Renal cortical epithelial cell (primary cell): Measurements from ENCODE around the gene AQP2. TPM values are rescaled to one million over a fixed set of nuclear protein-coding genes. Genes with fewer than 3 reads are reported as not detected.

Source experiments
- DNase-seq: peaks from one replicate; pipeline ENCODE4 v3.0.0-alpha.2; 2011; ENCODE audit warnings: low read depth
- total RNA-seq: library from RNA; depleted of rRNA; stranded (reverse); fragments of >200 nt; gene quantifications from 2 replicates; pipeline ENCODE4 v1.2.3, GENCODE V29; 2014

Gene AQP2
- total RNA-seq, 1 donor from 2014 or later: 0.30 TPM

DNA sequence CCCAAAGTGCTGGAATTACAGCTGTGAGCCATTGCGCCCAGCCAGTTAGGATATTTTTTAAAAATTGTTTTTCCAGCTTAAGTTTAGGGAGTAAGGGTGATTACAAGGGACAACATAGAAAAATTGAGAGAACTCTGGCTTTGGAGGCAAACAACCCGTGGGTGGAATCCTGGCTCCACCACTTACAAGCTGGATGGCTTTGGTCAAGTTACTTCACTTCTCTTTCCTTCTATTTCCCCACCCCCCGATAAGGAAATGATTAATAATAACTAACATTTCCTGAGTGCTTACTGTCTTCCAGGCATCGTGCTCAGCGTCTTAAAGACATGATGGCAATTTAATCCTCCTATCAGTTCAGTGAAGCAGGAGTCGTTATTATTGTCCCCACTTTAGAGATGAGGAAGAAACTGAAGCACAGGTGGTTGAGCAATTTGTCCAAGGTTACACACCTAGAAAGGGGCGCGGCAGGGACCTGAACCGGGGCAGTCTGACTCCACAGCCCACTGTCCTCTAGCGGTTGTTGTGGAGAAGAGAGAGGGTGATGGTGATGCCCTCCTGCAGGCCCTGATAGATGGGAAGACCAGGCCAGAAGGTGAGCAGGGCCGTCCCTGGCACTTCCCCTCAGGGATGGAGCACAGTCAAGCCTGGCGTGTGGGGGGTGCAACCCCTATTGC is 30.2 kb upstream of the AQP2 start:
- peak; percentile 10 for DNase-seq

DNA sequence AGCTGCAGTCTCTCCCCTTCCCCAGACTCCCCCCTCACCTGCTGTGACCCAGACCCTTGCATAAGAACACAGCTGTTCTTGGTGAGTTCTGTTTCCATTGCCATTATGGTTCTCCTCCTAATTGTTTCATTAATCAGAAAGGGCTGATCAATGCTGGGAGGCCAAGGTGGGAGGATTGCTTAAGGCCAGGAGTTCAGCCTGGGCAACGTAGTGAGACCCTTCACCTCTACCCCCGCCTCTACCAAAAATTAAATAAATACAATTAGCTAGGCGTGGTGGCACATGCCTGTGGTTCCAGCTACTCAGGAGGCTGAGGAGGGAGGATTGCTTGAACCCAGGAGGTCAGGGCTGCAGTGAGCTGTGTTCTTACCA is 29.6 kb upstream of the AQP2 start:
- no peak for DNase-seq

DNA sequence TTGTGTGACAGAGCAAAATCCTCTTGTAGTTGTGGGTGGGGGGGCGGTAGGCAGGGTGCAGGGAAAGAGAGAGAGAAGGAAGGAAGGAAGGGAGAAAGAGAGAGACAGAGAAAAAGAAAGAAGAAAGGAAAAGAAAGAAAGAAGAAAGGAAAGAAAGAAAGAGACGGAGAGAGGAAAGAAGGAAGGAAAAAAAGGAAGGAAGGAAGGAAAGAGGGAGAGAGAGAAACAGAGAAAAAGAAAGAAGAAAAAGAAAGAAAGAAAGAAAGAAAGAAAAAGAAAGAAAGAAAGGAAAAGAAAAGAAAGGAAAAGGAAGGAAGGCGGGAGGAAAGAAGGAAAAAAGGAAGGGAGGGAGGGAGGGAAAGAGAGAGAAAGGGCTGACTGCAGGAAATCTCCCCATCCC is 29.2 kb upstream of the AQP2 start:
- no peak for DNase-seq

DNA sequence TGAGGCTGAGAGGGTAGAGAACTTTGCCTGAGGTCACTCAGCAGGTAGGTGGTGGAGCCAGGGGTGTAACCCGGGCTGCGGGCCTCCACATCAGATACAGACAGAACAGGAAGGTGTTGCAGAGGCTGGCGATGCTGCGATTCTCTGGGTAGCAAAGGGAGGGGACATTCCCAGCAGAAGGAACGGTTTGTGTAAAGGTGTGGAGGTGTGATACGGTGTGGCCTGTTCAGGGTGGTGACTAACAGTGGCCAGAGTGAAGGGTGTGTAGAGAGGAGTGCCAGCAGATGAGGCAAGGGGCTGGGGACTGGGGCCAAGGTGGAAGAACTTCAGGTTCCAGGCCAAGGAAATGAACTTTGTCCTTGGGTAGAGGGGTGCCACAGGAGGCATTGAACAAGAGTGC is 28.6 kb upstream of the AQP2 start:
- DNase-seq: no peak

DNA sequence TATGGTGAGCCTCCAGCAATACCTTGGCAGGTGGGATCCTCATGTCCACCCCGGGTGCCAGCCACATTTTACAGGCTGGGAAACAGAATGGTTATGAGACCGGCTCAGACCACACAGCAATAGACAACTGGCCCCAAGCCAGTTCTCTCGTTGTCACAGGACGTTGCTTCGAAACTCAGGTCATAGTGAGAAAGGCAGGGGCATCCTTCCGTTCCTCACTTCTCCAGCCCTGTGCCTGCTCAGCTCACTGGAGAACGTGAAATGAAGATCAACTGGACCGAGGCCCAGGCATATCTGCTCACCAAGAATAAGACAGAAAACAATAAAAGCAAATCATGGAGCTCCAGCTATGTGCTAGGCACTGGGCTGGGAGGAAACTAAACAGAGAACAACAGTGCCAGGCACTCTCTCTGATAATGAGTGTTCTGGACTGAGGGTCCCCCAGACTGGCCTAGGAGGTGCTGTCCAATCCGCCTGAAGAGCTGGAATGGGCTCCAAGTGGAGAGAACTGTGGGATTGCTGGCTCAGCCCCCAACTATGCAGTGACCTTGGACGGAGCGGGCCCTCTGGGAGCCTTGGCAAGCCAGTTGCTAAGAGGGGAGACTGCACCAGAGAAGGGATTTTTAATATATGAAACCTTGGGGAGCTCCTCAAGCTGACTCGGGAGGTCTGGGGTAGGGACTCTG is 28.0 kb upstream of the AQP2 start:
- DNase-seq: no peak

DNA sequence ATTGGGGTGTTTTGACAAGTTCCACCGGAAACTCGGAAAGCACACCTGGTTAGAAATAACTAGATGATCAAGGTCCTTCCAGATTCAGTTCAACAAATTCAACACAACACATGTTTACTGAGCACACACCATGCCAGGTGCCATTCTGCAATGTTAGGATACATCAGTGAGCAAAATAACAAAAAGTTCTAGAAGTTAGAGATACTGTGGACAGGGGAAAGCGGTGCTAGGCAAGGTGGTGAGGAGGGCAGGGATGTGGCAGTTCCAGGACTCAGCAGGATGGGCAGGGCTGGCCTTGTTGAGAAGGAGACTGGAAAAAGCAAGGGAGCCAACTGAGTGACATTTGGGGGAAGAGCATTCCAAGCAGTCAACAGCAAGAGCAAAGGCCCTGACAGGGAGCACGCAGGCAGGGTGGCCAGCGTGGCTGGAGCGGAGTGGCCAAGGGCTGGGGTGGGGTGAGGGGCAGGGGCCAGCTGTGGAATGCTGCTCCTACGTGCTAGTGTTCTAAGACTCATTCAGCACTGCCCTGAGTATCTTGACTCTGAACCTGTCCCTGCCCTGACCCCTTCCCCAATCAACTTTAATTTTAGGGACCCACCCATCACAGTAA is 27.4 kb upstream of the AQP2 start:
- no peak for DNase-seq

DNA sequence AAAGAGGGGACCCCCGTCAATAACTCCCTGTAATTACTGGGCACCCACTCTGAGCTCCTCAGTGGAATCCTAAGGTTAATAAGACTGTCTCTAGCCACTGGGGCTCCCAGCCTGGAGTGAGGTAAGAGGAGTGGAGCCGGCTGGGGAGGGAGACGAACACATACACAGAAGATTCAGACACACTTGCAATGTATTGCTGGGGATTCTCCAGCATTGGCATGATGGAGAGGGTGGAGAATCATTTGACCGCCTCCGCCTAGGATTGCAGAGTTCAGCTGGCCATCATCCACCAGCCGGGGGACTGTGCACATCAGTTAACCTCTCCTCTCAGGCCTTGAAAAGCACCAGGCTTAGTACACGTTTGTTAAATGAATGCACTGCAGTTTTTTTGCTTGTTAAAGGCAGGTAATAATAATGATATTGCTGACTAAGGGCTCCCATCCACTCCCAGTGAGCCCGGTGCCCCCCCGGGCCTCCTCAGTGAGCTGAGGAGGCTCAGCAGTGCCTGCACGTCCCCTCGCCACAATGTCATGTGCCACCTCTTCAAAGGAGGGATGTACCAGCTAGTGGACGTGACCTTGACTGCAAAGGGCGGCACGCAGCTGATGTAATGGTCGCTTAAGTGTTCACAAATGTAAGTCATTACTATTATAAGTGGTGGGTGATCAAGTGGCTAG is 26.5 kb upstream of the AQP2 start:
- no peak for DNase-seq

DNA sequence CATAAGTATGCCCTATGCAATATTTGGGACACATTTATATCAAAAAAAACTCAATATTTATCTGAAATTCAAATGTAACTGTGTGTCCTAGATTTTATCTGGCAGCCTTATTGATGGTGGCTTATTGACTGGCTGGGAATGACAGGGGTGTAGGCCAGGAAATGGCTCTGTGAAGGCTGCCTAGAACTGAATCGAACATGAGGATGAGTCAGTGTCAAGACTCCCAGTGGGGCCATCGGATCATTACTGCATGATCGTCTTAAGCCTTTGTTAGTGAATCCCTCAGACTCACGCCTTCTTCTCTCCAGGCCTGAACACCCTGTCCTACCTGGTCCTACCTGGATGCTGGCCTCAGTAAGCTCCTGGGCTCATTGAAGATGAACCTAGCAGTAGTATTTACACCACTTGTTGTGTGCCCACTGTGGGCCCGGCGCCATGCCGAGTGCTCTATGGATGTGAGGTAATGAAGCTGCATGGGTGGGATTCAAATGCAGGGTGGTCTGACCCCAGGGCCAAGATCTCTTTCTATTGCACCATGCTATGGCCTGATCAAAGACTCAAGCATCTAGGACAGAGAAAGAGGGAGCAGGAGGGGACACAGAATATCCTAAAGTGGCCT is 25.8 kb upstream of the AQP2 start:
- no peak for DNase-seq

DNA sequence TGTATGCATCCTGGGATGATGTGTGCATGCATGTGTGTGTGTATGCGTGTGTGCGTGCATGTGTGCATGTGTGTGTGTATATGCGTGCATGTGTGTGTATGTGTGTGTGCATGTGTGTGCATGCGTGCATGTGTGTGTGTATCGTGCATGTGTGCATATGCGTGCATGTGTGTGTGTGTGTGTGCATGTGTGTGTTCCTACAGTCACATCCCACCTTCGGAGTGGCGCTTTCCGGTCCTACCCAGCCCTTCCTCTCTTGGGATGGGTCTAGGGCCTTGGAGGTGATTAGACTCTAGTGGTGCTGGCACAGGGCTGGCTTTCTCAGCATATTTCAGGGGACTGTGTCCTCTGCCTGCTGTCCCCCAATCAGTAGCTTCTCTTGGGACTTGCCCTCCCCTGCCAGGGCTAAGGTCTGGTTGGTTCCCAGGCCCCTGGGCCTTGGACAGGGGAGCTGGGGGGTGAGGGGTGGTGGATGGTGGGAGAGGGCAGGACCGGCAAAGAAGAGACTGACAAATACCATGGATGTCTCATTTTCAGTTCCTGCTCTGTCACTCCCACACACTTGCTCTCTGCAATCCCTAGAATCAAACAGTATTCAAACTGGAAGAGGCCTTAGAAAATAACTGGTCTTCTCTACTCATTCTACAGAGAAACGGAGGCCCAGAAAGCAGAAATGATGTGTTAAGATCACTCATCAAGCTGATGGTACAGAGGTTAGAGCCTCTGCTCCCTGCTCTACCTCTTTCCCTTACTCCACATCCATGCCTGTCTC is 24.9 kb upstream of the AQP2 start:
- DNase-seq: no peak

DNA sequence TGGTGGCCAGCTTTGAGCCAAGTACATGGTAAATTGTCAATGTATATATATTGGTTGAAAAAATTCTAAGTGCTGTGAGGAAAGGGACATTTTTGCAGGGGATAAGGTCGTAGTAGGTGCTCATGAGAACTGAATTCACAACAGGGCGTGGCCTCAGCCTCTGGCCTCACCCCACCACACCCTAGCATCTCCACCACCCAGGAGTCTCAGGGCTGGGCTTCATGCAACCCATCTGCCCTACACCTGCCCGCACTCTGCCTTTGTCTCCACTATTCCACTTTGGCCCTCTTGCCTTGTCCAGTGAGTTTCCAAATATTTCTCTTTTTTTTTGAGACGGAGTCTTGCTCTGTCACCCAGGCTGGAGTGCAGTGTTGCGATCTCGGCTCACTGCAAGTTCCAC is 22.1 kb upstream of the AQP2 start:
- no peak for DNase-seq

DNA sequence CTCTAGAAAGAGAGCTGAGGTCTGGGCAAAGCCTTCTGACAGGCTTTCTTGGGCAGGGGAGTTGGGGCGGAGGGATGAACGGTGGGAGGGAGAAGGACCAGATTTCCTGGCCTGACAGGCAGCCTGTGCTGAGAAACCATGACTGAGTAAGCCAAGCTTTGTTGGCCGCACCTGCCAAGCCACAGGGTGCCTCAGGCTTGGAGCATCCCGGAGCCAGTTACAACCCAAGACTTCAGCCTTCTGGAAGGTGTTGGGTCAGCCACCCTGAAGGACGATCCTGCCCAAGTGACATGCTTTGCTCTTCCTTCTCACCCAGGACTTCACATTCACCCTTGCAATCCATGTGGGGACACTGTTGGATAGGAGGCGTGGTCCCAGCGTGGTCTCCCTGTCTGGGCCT is 21.0 kb upstream of the AQP2 start:
- DNase-seq: no peak

DNA sequence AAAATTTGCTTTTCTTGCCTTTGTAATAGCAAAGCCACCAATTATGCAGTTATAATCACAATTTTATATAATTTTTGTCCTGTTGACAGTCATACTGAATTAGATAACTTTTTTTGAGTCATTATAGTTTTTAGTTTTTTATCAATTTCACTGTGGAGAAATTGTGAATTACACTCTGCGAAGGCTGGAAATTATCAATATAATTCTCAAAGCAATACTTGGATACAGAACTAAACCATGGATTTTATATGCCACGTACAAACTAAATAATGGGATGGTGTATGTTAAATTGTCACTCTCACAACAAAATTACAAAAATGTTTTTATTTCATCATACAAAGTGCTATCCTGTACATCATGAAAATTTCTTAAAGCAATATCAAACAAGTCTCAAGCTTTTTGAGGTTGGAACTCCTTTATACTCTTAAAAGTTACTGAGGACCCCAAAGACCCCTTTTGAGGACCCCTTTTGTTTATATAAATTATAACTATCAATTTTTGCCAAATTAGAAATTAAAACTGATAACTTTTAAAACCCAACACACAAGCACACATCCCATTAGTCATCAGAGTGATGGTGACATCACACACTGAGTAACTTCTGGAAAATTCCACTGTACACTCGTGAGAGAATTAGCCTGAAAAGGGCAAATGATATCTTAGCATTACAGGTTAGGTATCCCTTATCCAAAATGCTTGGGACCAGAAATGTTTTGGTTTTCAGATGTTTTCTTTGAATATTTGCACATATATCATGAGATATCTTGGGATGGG is 19.8 kb upstream of the AQP2 start:
- DNase-seq: peak; percentile 77

DNA sequence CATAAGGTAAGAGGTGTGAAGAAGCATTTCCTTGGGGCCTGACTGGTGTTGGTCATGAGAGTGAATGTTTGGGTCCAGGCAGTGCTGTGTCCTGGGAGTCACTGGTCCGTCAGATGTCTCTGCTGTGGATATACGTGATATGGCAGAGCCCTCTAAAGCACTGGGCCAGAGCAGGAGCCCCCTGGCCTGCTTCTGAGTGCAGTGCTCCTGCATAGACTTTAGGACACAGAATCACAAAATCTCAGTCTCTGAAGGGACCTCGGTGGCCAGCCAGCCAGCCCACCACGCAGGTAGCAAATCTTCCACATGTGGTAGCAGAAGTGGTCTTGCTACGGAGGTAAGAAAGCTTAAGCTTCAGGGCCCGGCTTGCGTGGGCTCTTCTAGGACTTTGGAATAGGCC is 18.5 kb upstream of the AQP2 start:
- DNase-seq: no peak

DNA sequence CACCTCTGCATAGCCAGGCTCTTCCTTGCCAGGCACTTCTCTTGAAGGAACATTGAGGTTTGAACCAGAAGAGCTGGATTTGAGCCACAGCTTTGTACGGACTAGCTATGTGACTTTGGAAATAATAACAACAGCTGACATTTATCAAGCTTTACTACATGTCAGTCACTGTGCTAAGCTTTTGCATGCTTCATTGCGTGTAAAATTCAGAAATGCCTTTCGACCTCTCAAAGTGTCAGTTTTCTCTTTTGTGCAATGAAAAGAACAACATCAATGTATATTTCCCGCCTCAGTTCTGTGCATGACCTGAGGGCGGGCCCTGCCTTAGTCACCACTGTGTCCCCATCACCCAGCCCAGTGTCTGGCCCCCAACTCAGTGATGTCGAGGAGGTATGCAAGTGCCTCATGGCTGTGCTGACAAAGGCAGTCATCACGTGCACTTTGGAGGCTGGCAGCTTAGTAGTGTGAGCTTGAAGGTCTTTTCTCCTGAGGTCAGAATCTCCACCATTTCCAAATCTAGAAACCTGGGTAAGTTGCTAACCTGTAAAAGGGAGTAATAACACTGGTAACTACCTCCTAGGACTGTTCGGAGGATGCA is 17.9 kb upstream of the AQP2 start:
- DNase-seq: no peak

DNA sequence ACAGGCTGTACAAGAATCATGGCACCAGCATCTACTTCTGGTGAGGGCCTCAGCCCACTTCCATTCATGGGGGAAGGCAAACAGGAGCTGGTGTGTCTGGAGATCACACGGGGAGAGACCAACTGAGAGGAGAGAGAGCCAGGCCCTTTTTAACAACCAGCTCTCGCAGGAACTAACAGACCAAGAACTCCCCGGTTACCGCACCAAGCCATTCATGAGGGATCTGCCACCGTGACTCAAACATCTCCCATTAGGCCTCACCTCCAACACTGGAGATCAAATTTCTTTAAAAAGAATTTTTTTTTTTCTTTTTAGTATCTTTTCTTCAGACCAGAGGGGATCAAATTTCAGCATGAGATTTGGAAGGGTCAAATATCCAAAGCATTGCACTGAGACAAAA is 16.7 kb upstream of the AQP2 start:
- DNase-seq: no peak

DNA sequence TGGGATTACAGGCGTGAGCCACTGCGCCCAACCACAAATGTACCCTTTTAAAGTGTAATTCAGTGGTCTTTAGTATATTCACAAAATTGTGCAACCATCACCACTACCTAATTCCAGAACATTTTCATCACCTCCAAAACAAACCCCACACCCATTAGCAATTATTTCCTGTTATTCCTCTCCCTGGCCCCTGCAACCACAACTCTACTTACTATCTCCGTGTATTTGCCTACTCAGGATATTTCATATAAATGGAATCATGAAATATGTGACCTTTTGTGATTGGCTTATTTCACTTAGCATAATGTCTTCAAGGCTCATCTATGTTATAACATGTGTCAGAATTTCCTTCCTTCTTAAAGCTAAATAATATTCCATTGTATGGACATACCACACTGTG is 16.0 kb upstream of the AQP2 start:
- DNase-seq: no peak

DNA sequence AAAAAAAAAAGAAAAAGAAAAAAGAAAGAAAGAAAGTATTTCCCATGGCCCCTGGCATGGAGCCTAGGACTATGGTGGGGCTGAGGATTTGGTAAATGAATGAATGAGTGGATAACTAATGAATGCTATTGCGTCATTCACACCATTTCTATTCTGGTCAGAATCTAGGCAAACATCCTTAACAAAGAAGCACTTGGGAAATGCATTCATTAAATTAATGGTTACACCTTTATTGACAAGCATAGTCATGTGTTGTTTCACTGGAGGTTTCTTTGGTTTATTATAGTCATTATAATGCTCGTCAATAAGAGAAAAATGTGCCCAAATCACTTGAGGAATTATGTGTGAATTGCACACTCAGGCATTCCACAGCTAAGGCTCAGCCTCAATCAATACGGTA is 13.6 kb upstream of the AQP2 start:
- DNase-seq: peak; percentile 85

DNA sequence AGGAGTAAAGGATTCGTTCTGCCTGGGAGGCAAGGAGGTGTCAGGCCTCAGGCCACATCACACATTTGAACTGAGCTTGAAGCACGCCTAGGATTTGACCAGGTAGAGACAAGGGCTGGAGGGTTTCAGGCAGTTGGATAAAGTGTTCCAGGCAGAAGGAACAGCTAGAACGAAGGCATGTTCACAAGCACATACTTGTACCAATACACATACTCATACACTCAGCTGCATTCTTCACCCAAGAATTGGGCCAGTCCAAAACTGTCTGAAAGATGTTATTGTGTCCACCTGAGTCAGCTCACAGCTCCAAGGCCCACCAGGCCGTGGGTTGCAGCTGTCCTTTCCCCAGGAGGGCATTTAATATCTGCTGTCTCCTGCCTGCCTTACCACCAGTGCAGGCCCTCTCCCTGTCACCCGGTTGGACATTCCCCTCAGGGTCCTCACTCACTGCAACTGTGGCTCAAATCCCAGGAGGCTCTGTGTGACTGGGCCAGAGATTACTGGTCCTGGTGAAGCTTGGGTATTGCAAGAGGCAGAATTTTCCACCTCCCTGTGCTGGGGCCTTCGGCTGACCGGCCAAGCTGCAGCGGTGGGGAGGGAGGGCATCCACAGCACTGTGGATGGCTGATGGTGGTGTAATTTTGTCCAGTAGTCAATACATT is 12.8 kb upstream of the AQP2 start:
- no peak for DNase-seq

DNA sequence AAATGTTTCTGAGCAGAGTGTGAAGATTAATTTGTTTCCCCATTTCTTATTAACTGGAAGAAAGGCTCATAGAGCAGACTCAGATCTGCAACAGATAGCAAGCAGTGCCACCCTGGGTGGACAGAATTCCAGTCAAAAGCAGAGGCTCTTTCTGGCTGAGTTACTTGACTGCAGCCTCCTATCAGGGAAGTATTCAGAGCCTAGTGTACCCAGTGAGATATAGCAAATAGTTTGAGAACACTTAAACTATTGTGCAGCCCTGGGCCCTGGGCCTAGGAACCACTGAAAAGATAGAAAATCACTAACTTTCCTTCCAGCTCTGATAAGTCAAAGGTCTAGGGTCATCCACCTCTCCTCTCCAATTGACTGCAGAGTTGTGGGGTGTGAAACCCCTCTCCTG is 11.2 kb upstream of the AQP2 start:
- no peak for DNase-seq

DNA sequence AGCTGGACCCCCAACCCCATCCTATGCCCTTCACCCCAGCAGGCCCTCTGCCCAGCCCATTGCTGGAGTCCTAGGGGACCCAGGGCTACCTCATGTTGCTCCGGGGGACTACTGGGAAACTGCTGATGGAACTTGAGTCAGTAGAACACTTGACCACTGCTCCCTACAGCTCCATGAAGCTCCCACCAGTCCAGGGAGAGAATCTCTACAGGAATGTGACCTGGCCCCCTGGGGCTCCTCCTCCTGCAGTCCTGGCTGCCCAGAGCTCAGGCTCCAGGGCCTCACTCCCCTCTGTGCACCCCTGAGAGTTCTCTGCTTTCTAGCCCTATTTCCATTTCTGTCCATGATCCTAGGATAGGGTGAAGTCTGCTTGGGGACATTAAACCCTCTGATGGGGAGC is 10.8 kb upstream of the AQP2 start:
- DNase-seq: no peak
